MM.1S (cell line): ENCODE measurements around the gene EFL1.

Experiments used
- DNase-seq: peaks from one replicate; pipeline ENCODE4 v3.0.0-alpha.2; 2015
- H2AFZ ChIP-seq: fragments of 300-600 bp; sonication (generic); 2 replicates; pipeline ENCODE4 v1.6.0; 2016; ENCODE audit warnings: antibody characterized with exemption, low read length
- H3F3A ChIP-seq: fragments of 300-600 bp; sonication (generic); 2 replicates; pipeline ENCODE4 v1.6.1; 2016; ENCODE audit warnings: mild to moderate bottlenecking, antibody characterized with exemption, low read length, moderate library complexity, mixed read lengths; ENCODE audit not compliant: insufficient read depth
- H3K27ac ChIP-seq: fragments of 300-600 bp; sonication (generic); 2 replicates; pipeline ENCODE4 v1.5.1; 2016; ENCODE audit warnings: mild to moderate bottlenecking, low read length
- H3K27me3 ChIP-seq: fragments of 300-600 bp; sonication (generic); replicated peaks from 2 replicates; pipeline ENCODE4 v1.6.0; 2016; ENCODE audit warnings: low read length; ENCODE audit not compliant: insufficient read depth
- H3K36me3 ChIP-seq: fragments of 300-600 bp; sonication (generic); replicated peaks from 2 replicates; pipeline ENCODE4 v1.6.1; 2016; ENCODE audit warnings: mild to moderate bottlenecking, low read length, mixed read lengths; ENCODE audit not compliant: insufficient read depth
- H3K4me1 ChIP-seq: fragments of 300-600 bp; sonication (generic); 2 replicates; pipeline ENCODE4 v1.6.1; 2016; ENCODE audit warnings: low read length, mixed read lengths
- H3K4me2 ChIP-seq: fragments of 300-600 bp; sonication (generic); 2 replicates; pipeline ENCODE4 v1.6.0; 2016; ENCODE audit warnings: low read depth, low read length
- H3K4me3 ChIP-seq: fragments of 300-600 bp; sonication (generic); 2 replicates; pipeline ENCODE4 v1.5.1; 2016; ENCODE audit warnings: low read length, mixed read lengths
- H3K79me2 ChIP-seq: fragments of 300-600 bp; sonication (generic); 2 replicates; pipeline ENCODE4 v1.6.1; 2016; ENCODE audit warnings: mixed run types, low read length, mixed read lengths
- H3K9ac ChIP-seq: fragments of 300-600 bp; sonication (generic); 2 replicates; pipeline ENCODE4 v1.6.1; 2016; ENCODE audit warnings: low read length, mixed read lengths
- H3K9me2 ChIP-seq: fragments of 300-600 bp; sonication (generic); replicated peaks from 2 replicates; pipeline ENCODE4 v1.6.1; 2016; ENCODE audit warnings: mild to moderate bottlenecking, low read length, mixed read lengths; ENCODE audit not compliant: insufficient read depth
- H3K9me3 ChIP-seq: fragments of 300-600 bp; sonication (generic); replicated peaks from 2 replicates; pipeline ENCODE4 v1.6.1; 2016; ENCODE audit warnings: mild to moderate bottlenecking, low read length, mixed read lengths; ENCODE audit not compliant: insufficient read depth
- H4K20me1 ChIP-seq: fragments of 300-600 bp; sonication (generic); 2 replicates; pipeline ENCODE4 v1.6.1; 2016; ENCODE audit warnings: mild to moderate bottlenecking, low read length, moderate library complexity, mixed read lengths; ENCODE audit not compliant: insufficient read depth
- CTCF ChIP-seq: fragments of 300-600 bp; sonication (generic); IDR thresholded peaks from 2 replicates; pipeline ENCODE4 v1.5.1; 2016; ENCODE audit warnings: antibody characterized with exemption, low read length, mixed read lengths
- EZH2 ChIP-seq: fragments of 300-600 bp; sonication (generic); optimal IDR thresholded peaks from 2 replicates; pipeline ENCODE3; 2017; ENCODE audit warnings: low read depth, mild to moderate bottlenecking, antibody characterized with exemption, low read length, mixed read lengths
- EZH2phosphoT487 ChIP-seq: fragments of 300-600 bp; sonication (generic); IDR thresholded peaks from 2 replicates; pipeline ENCODE4 v1.6.1; 2018; ENCODE audit warnings: antibody characterized with exemption, low read length

The EFL1 gene

DNA sequence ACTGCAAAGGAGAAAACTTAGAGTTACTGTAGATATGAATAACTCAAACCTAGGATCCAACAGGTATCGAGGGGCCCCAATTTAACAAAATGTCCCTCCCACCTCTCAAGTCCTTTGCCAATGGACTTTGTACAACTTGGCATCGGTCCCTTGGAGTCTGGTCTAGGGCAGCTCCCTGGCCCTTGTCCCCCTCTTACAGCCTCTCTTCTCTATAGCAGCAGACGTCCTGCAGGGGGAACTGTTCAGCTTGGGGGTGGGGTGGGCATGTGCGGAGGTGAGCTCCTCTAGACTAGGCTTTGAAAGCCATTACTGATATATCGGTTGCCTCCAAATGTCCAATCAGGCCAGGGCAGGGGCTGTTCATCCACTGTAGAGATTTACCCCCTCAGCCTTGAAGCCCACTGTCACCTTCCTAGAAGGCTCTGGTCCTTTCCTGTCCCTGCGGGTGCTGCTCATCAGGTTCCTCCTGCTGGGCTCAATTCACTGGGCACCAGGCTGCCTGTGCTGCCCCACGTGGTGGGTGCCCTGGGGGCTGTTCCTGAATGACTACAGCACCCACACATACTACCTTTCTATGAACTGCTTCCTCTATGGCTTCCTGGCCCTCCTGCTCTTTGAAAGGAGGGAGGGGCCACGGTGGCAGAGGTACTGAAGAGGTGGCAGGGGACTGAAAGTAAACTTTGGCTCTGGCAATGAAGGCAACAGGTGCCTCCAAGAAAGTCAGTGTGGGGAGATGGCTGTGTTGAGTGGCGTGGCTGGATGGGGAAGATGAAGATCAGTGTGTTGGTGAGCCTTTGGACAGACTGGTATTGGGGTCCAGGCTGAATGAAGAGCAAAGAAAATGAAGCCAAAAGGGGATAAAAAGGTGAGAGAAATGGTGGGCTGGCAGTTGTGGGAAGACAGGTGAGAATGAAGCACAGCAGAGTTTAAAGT, 137.9 kb downstream of the EFL1 start:
- TF ChIP-seq EZH2, result no peak
- no peaks in the 10 kb centered on the region for H3K36me3 ChIP-seq
- no peaks in the 10 kb centered on the region for H3K9me2 ChIP-seq
- H3K4me3 ChIP-seq, result no peak overlapping the region
- H3K4me1 ChIP-seq, result 0 out of 2 replicates have a peak, but pooled peaks cover 3% of the 10 kb centered on the region
- H3K4me2 ChIP-seq, result no peak overlapping the region
- no peaks in the 10 kb centered on the region for H3K79me2 ChIP-seq
- H3K27me3 ChIP-seq, result no peaks in the 10 kb centered on the region
- no peaks in the 10 kb centered on the region for H4K20me1 ChIP-seq
- no peaks in the 10 kb centered on the region for H3K9me3 ChIP-seq
- H3K9ac ChIP-seq, result no peak overlapping the region
- H2AFZ ChIP-seq, result no peak overlapping the region
- H3K27ac ChIP-seq, result no peak overlapping the region
- H3F3A ChIP-seq, result no peaks in the 10 kb centered on the region
- DNase-seq, result no peak

- Histone ChIP-seq H3K27me3 (no peaks in the 10 kb centered on the region), H3K79me2 (no peaks in the 10 kb centered on the region), H3K9ac (no peak overlapping the region), H3K27ac (no peak overlapping the region), H3K4me2 (no peak overlapping the region), H2AFZ (no peak overlapping the region), H3F3A (no peaks in the 10 kb centered on the region), H4K20me1 (no peaks in the 10 kb centered on the region), H3K4me3 (no peak overlapping the region), H3K9me2 (no peaks in the 10 kb centered on the region), H3K9me3 (no peaks in the 10 kb centered on the region), H3K36me3 (no peaks in the 10 kb centered on the region), H3K4me1 (0 out of 2 replicates have a peak, but pooled peaks cover 3% of the 10 kb centered on the region)
- no peak for DNase-seq
- no peak for TF ChIP-seq CTCF
- TF ChIP-seq EZH2, result no peak
- no peak for TF ChIP-seq EZH2phosphoT487
Observed at GRCh38 chr15:82122746-82123400, 139.7 kb downstream of the EFL1 start.

DNA sequence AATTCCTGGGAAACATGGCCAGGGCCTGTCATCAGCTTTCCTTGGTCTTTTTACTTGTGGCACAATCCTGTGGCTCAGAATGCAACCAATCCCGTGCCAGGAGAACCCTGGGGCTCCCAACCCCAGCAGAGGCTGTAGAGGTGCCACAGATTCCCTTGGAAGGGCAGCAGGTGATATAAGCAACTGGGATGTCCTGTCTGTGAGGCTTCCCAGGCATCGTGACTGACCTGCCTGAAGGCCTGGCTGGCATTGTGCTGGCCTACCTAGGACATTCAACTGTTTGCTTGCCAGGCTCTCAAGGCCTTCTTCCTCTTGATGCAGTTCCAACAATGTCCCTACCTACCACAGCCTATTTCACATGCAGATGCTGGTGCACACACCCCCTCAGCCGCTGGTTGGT, 144.5 kb downstream of the EFL1 start:
- no peak overlapping the region for H3K4me2 ChIP-seq
- no peaks in the 10 kb centered on the region for H3K9me2 ChIP-seq
- no peak for DNase-seq
- H3K4me1 ChIP-seq, result no peaks in the 10 kb centered on the region
- H2AFZ ChIP-seq, result no peak overlapping the region
- H3K9ac ChIP-seq, result no peak overlapping the region
- no peaks in the 10 kb centered on the region for H3K9me3 ChIP-seq
- no peaks in the 10 kb centered on the region for H4K20me1 ChIP-seq
- no peaks in the 10 kb centered on the region for H3F3A ChIP-seq
- TF ChIP-seq CTCF, result no peak
- H3K79me2 ChIP-seq, result no peaks in the 10 kb centered on the region
- no peak overlapping the region for H3K4me3 ChIP-seq
- no peaks in the 10 kb centered on the region for H3K36me3 ChIP-seq
- no peaks in the 10 kb centered on the region for H3K27me3 ChIP-seq
- no peak overlapping the region for H3K27ac ChIP-seq

- TF ChIP-seq EZH2phosphoT487, result no peak
- no peak for TF ChIP-seq CTCF
- no peak for TF ChIP-seq EZH2
- no peak for DNase-seq
- Histone ChIP-seq H3K36me3 (no peaks in the 10 kb centered on the region), H3K4me3 (no peak overlapping the region), H3K9me3 (no peaks in the 10 kb centered on the region), H3K79me2 (no peaks in the 10 kb centered on the region), H2AFZ (no peak overlapping the region), H3K4me2 (no peak overlapping the region), H3K27me3 (no peaks in the 10 kb centered on the region), H4K20me1 (no peaks in the 10 kb centered on the region), H3K9me2 (no peaks in the 10 kb centered on the region), H3K9ac (no peak overlapping the region), H3F3A (no peaks in the 10 kb centered on the region), H3K4me1 (no peaks in the 10 kb centered on the region), H3K27ac (no peak overlapping the region)
Observed at GRCh38 chr15:82117296-82117695, 145.2 kb downstream of the EFL1 start.
